Fibroblast of villous mesenchyme (primary cell): ENCODE measurements around the gene CPVL. TPM values are rescaled to one million over a fixed set of nuclear protein-coding genes. Genes with fewer than 3 reads are reported as not detected.

Experiments used
- DNase-seq: peaks from one replicate; pipeline ENCODE4 v3.0.0-alpha.2; 2010; ENCODE audit warnings: low read depth
- H3K4me3 ChIP-seq: 2 replicates; pipeline ENCODE4 v1.5.1; 2011; ENCODE audit warnings: low read depth, mild to moderate bottlenecking, low read length
- CTCF ChIP-seq: IDR thresholded peaks from 2 replicates; pipeline ENCODE4 v1.5.1; 2012; ENCODE audit warnings: low read depth, mild to moderate bottlenecking, low read length; ENCODE audit not compliant: insufficient read depth
- total RNA-seq: library from RNA; depleted of rRNA; stranded (reverse); fragments of >200 nt; gene quantifications from 2 replicates; pipeline ENCODE4 v1.2.3, GENCODE V29; 2012

The CPVL gene
- total RNA-seq, 1 donor, result not detected

GRCh38 chr7:28981161-28981465, 165.2 kb downstream of the CPVL start:
- TF ChIP-seq CTCF, result no peak
- DNase-seq, result no peak
- H3K4me3 ChIP-seq, result no peak overlapping the region

GRCh38 chr7:28980451-28981160, 165.7 kb downstream of the CPVL start:
- no peak overlapping the region for H3K4me3 ChIP-seq
- no peak for TF ChIP-seq CTCF
- DNase-seq, result no peak

- no peak overlapping the region for H3K4me3 ChIP-seq
- DNase-seq, result no peak
- TF ChIP-seq CTCF, result no peak
Observed at GRCh38 chr7:28979776-28980175, 166.6 kb downstream of the CPVL start.

- no peak for TF ChIP-seq CTCF
- no peak for DNase-seq
- no peak overlapping the region for H3K4me3 ChIP-seq
Observed at GRCh38 chr7:28977881-28978280, 168.5 kb downstream of the CPVL start.

- no peak for DNase-seq
- no peak overlapping the region for H3K4me3 ChIP-seq
- no peak for TF ChIP-seq CTCF
Observed at GRCh38 chr7:28976022-28976421, 170.3 kb downstream of the CPVL start.

GRCh38 chr7:28973591-28973990, 172.7 kb downstream of the CPVL start:
- DNase-seq, result no peak

More at GRCh38 chr7:28973591-28973990, 172.7 kb downstream of the CPVL start:
- no peak for TF ChIP-seq CTCF
- no peak overlapping the region for H3K4me3 ChIP-seq
